Vein endothelial cell (primary cell): ENCODE measurements around the gene GPR180. TPM values are rescaled to one million over a fixed set of nuclear protein-coding genes. Genes with fewer than 3 reads are reported as not detected.

ENCODE experiments used
- small RNA-seq: library from RNA; depleted of rRNA; stranded (forward); fragments of <200 nt; gene quantifications from one replicate; pipeline ENCODE3, GENCODE V24; 2012
- total RNA-seq: library from RNA; depleted of rRNA; stranded (reverse); fragments of >200 nt; gene quantifications from 2 replicates; pipeline ENCODE4 v1.2.3, GENCODE V29; 2012

GPR180 gene
- 9.1 and 13.6 TPM in 2 replicates for total RNA-seq

DNA sequence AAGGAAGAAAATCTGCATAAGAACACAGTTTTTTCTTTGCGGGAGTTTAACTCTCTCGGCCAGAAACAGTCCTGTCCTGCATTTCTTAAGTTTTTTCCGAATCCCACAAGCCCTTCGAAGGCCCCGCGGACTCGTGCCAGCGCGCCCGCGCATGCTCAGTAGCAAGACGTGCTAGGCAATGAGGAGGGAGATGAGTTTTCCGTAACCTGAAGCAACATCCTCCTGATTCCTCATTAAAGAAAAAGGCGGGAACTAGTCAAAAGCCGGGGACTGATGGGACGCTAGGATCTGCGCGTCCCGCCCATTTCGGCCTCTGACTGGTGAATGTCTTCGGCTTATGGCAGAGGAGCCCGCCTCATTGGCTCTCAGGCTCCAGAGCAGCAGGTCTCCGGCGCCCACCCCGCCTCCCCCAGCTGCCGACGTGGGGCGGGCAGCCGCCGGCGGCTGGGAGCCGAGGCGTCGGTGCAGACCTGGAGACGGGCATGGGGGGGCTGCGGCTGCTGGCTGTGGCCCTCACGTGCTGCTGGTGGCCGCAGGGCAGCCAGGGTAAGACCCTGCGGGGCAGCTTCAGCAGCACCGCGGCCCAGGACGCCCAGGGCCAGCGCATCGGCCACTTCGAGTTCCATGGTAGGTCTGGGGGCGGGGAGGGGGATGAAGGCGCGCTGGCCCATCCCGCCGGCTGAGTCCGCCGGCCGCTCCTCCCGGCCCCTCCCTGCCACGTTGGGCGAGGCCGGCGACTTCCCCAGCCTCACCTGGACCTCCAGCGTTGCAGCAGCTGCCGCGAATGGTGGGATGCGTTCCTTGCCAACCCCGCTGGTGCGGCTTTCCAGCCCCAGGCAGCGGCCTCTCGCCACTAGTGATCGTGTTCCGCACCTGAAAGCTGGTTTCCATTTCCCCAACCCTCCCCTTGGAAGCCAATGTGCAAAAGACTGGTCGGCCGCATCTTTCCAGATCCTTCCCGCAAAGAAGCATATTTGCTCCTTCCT, at the start of gene GPR180:
GPR180 (plus strand) TSS at position 412 of the 986 bp plus-strand sequence; CDS start at position 483, 71 bp downstream.

DNA sequence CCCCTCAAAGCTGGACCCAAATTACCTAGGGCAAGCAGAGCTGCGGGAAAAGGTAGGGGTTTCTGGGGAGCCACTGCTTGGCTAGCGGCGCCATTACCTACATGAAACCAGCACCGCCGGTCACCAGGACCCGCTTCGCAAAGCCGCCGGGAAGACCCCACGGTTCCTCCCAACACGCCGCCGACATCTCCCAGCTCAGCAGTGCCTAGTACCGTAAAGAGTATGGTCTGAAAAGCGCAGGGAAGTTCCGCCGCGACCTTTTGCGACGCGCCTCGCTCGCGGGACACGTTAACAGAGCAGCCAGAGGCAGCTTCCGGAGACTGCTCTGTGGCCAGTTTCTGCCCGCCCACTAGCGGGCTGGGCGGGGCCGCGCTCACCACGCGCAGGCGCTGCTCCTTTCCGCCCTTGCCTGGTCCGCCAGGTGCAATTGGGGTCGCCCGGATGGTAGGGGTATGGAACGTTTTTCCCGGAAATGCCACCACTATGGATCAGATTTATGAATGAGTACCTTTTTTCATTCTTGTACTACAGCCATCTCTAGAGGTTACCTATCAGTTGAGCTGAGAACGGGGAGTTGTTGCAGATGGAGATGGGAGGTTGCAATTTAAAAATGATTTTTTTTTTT, 5.6 kb upstream of the GPR180 start, which contains the start of gene TGDS:
TGDS (minus strand) TSS at position 203 of the 625 bp plus-strand sequence; CDS start at position 187, 16 bp downstream.

Small RNA genes lying within 50 kb of the gene (small RNA-seq; reads per million reads assigned to genes)
- gene RNA5SP36, result not detected

Other genes starting within 250 kb of the GPR180 start
- gene DCT, start 122.2 kb upstream of the GPR180 start, total RNA-seq, result 0.10 TPM in 1 of 2 replicates, not detected in the other
- 12.4 and 13.7 TPM in 2 replicates for gene TGDS, start 5.7 kb upstream of the GPR180 start, total RNA-seq
- gene SOX21, start 110.7 kb downstream of the GPR180 start, total RNA-seq, result 0.10 TPM in 1 of 2 replicates, not detected in the other